ENCODE data around the gene DAP3.

GRCh38 chr1:155709391-155709790 is 20.5 kb downstream of the DAP3 start:
- TF ChIP-seq, protein P1, sequence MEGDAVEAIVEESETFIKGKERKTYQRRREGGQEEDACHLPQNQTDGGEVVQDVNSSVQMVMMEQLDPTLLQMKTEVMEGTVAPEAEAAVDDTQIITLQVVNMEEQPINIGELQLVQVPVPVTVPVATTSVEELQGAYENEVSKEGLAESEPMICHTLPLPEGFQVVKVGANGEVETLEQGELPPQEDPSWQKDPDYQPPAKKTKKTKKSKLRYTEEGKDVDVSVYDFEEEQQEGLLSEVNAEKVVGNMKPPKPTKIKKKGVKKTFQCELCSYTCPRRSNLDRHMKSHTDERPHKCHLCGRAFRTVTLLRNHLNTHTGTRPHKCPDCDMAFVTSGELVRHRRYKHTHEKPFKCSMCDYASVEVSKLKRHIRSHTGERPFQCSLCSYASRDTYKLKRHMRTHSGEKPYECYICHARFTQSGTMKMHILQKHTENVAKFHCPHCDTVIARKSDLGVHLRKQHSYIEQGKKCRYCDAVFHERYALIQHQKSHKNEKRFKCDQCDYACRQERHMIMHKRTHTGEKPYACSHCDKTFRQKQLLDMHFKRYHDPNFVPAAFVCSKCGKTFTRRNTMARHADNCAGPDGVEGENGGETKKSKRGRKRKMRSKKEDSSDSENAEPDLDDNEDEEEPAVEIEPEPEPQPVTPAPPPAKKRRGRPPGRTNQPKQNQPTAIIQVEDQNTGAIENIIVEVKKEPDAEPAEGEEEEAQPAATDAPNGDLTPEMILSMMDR (conservative IDR thresholded peaks at IDR 0.05 in 1 of 2, IDR thresholded peaks at IDR 0.05 in 1 of 2; ENCODE audit: low read depth in 1 of 2, low read length in 2 of 2), result no peak
- TF ChIP-seq EZH2 (IDR thresholded peaks at IDR 0.05; ENCODE audit: low read length, missing control alignments), result no peak
